ENCODE data around the gene CAMSAP1.

Gene CAMSAP1

GRCh38 chr9:135770771-135771170 lies 136.6 kb downstream of the CAMSAP1 start:
- no peak for DNase-seq

DNA sequence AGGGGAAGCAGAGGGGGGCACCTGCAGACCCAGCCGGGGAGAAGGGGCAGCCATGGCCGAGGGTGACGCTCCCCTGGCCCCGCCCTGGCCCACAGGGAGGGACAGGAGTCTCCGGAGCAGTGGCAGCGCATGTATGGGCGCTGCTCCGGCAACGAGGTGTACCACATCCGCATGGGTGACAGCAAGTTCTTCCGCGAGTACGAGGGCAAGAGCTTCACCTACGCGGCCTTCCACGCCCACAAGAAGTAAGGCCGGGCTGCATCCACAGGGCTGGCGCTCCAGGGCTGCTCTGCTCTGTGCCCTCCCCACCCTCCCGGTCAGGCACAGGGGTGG lies 137.2 kb downstream of the CAMSAP1 start:
- no peak for DNase-seq

- DNase-seq: no peak
Observed at GRCh38 chr9:135769489-135770202, 137.7 kb downstream of the CAMSAP1 start.

DNA sequence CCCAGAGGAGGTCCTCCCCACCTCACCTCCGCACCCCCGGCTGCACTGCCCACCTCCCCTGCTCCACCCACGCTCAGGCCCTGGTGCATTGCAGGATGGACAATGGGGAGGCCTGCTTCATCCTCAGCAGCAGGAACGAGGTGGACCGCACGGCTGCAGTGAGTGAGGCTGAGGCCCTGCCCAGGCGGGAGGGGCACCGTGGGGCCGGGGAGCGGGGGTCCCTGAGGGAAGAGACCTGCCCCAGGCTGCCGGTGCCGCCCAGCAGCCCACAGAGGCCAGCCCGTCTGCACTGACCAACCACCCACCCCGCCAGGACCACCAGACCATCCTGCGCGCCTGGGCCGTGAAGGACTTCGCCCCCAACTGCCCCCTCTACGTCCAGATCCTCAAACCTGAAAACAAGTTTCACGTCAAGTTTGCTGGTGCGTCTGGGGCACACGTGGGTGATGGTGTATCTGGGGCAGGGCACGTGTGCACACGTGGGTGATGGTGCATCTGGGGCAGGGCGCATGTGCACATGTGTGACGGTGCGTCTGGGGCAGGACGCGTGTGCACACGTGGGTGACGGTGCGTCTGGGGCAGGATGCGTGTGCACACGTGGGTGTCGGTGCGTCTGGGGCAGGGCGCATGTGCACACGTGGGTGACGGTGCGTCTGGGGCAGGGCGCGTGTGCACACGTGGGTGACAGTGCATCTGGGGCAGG lies 138.7 kb downstream of the CAMSAP1 start:
- no peak for DNase-seq

- DNase-seq: no peak
Observed at GRCh38 chr9:135766707-135767106, 140.6 kb downstream of the CAMSAP1 start.

DNA sequence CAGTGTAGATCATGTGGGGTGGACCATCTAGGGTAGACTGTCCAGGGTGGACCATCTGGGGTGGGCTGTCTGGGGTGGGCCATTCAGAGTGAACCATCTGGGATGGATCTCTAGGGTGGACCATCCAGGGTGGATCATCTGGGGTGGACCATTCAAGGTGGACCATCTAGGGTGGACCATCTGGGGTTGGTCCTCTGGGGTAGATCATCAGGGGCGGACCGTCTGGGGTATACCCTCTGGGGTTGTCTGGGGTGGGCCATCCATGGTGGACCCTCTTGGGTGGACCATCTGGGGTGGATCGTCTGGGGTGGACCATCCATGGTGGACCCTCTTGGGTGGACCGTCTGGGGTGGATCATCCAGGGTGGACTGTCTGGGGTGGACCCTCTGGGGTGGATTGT lies 141.1 kb downstream of the CAMSAP1 start:
- DNase-seq: no peak

DNA sequence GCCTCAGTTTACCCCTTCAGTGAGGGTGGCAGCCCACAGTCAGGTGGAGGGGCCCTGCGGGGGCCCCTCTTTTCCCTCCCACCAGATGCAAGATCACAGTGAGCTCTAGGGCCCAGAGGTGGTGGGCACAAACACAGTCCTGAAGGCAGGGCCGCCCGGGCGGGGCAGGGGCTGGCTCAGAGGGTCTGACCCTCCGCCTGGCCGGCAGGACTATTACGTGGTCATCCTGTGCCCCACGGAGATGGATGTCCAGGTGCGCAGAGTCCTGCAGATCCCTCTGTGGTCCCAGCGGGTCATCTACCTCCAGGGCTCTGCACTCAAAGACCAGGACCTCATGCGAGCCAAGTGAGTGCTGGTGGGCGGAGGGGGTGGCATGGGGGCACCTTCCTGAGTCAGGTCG lies 141.9 kb downstream of the CAMSAP1 start:
- DNase-seq: no peak

DNA sequence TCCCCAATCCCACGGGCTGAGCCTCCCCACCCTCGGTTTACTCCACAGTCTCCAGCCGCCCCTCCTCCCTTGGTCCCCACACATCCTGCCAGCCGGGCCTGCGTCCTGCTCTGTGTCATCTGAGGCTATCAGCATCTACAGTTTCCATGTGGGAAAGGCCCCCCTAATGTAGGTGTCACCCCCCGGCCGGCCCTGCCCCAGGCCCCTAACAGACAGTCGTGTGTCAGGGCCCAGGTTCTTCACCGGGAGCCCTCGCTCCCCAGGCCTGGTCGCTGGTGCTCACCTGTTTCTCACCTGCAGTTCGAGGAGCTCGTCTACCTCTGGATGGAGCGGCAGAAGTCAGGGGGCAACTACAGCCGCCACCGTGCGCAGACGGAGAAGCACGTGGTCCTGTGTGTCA lies 142.6 kb downstream of the CAMSAP1 start:
- no peak for DNase-seq

- no peak for DNase-seq
Observed at GRCh38 chr9:135763716-135764446, 143.5 kb downstream of the CAMSAP1 start.

- no peak for DNase-seq
Observed at GRCh38 chr9:135762921-135763320, 144.4 kb downstream of the CAMSAP1 start.

DNA sequence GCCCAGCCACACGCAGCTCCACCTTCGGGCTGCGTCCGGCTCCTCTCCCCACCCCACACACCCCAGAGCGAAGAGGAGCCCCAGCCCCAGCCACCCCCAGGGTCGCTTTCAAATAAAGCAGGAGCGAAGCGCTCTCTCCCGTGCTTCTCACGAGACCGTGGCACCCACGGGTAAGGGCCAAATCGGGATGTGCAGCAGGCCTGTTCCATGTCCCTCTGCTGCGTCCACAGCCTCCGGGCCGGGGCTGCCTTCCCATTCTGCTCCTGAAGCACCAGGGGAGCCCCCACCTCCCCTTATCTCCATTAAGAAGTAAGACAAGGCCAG lies 145.5 kb downstream of the CAMSAP1 start:
- no peak for DNase-seq

DNA sequence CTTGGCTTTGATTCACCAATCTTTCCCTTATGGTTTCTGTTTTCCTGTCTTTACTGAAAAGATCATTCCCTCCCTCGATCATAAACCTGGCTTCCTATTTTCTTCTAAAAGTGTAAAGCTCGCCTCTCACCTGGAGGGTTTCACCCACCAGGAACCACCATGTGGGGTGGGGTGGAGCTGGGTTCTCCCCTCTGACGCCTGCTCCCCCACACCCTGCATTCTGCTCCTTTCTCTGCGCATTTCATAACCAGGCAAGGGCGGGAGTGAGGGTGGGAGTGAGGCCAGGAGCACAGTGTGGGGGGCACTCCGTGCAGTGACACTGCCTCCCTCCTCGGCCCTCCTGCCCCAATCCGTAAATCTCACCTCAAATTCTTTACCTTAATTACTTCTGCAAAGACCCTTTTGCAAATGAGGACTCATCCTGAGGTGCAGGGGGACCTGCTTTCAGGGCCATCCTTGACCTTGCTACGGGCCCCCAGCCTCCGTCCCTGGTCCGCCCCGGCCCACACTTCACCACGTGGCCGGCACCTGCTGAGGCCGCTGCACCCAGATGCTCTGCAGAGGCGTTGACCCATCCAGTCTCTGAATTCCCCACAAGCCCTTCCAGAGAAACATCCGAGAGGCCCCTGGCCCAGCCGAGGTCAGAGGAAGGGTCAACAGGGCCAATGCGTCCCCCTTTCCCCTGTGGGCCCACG lies 146.0 kb downstream of the CAMSAP1 start:
- DNase-seq: no peak

GRCh38 chr9:135760465-135760864 lies 146.9 kb downstream of the CAMSAP1 start:
- DNase-seq: no peak

DNA sequence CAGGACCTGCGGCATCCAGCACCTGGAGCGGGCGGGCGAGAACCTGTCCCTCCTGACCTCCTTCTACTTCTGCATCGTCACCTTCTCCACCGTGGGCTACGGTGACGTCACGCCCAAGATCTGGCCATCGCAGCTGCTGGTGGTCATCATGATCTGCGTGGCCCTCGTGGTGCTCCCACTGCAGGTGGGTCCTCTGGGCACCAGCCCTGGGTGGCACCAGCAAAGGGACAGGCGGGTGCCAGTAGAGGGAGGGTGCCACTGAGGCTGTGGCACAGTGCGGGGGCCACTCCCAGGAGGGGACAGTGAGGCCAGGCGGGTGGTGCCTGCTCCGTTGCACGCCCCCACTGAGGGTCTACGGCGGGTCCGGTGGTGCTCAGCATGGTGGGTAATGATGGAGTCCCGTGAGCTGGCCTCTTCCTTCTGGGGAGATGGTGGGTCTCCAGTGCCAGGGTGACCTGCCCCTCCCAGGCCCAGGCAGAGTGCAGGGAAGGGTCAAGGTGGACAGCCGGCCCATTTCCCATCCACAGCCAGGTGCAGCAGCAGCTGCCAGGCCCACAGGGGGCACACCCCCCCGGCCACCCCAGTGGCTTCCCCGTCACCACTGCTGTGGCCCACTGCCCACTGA lies 147.6 kb downstream of the CAMSAP1 start:
- no peak for DNase-seq

- no peak for DNase-seq
Observed at GRCh38 chr9:135758870-135759269, 148.5 kb downstream of the CAMSAP1 start.

Measured in NCI-H1417 treated with DMSO at 0.1 percent for 48 hours (cell line).